PC-3 (cell line): Measurements from ENCODE around the gene RHBDL2. TPM values are rescaled to one million over a fixed set of nuclear protein-coding genes. Genes with fewer than 3 reads are reported as not detected.

Experiments
- ATAC-seq: fragments of 200-7000 bp; cut with Tn5 transposase; 2 replicates; pipeline ENCODE4 v1.9.1; 2020; ENCODE audit warnings: mild to moderate bottlenecking, moderate library complexity
- BruUV-seq: library from RNA; stranded (reverse); fragments of 400-500 nt; replicated peaks from 2 replicates; lab custom pipeline; 2021; lab: Mats Ljungman, UMichigan
- CTCF ChIA-PET: fragments of 300-600 bp; sonication (Branson Sonifier 250); formaldehyde crosslinking; loops from one replicate; lab custom pipeline; 2022; ENCODE audit warnings: antibody characterized with exemption; lab: Charles Lee
- POLR2A ChIA-PET: fragments of 300-600 bp; sonication (Branson Sonifier 250); formaldehyde crosslinking; loops from one replicate; lab custom pipeline; 2022; ENCODE audit warnings: antibody characterized with exemption; ENCODE audit not compliant: unreplicated experiment; lab: Charles Lee
- DNase-seq: peaks from one replicate; pipeline ENCODE4 v3.0.0-alpha.2; 2015
- H2AFZ ChIP-seq: fragments of 300-600 bp; sonication (generic); 2 replicates; pipeline ENCODE4 v1.6.0; 2016; ENCODE audit warnings: antibody characterized with exemption, low read length
- H3F3A ChIP-seq: fragments of 300-600 bp; sonication (generic); one replicate; pipeline ENCODE4 v1.6.0; 2017; ENCODE audit warnings: antibody characterized with exemption, low read length, control low read depth, mild to moderate bottlenecking; ENCODE audit not compliant: unreplicated experiment
- H3K27ac ChIP-seq: fragments of 300-600 bp; sonication (generic); 2 replicates; pipeline ENCODE4 v1.5.1; 2016; ENCODE audit warnings: mild to moderate bottlenecking, low read length
- H3K27me3 ChIP-seq: fragments of 300-600 bp; sonication (generic); 2 replicates; pipeline ENCODE4 v1.6.1; 2016; ENCODE audit warnings: low read length, mixed read lengths
- H3K36me3 ChIP-seq: fragments of 300-600 bp; sonication (generic); 2 replicates; pipeline ENCODE4 v1.6.1; 2016; ENCODE audit warnings: low read depth, mixed run types, low read length, mixed read lengths
- H3K4me1 ChIP-seq: fragments of 300-600 bp; sonication (generic); 2 replicates; pipeline ENCODE4 v1.5.1; 2016; ENCODE audit warnings: low read length; ENCODE audit not compliant: insufficient read depth
- H3K4me2 ChIP-seq: fragments of 300-600 bp; sonication (generic); 2 replicates; pipeline ENCODE4 v1.6.0; 2016; ENCODE audit warnings: low read length
- H3K4me3 ChIP-seq: fragments of 300-600 bp; sonication (generic); 2 replicates; pipeline ENCODE4 v1.5.1; 2016; ENCODE audit warnings: mild to moderate bottlenecking, low read length, mixed read lengths
- H3K79me2 ChIP-seq: fragments of 300-600 bp; sonication (generic); 2 replicates; pipeline ENCODE4 v1.6.1; 2017; ENCODE audit warnings: low read length, mixed read lengths
- H3K9ac ChIP-seq: fragments of 300-600 bp; sonication (generic); 2 replicates; pipeline ENCODE4 v1.6.0; 2016; ENCODE audit warnings: mild to moderate bottlenecking, low read length
- H3K9me2 ChIP-seq: fragments of 300-600 bp; sonication (generic); replicated peaks from 2 replicates; pipeline ENCODE4 v1.6.1; 2016; ENCODE audit warnings: mixed run types, low read length, mixed read lengths
- H3K9me3 ChIP-seq: fragments of 300-600 bp; sonication (generic); 2 replicates; pipeline ENCODE4 v1.6.1; 2016; ENCODE audit warnings: low read length, mixed read lengths
- H4K20me1 ChIP-seq: fragments of 300-600 bp; sonication (generic); 2 replicates; pipeline ENCODE4 v1.6.1; 2016; ENCODE audit warnings: low read length, mixed read lengths
- EZH2 ChIP-seq: fragments of 300-600 bp; sonication (generic); IDR thresholded peaks from one replicate; pipeline ENCODE4 v1.6.1; 2017; ENCODE audit warnings: antibody characterized with exemption, mild to moderate bottlenecking, low read length; ENCODE audit not compliant: unreplicated experiment
- EZH2phosphoT487 ChIP-seq: fragments of 300-600 bp; sonication (generic); IDR thresholded peaks from 2 replicates; pipeline ENCODE4 v1.6.1; 2018; ENCODE audit warnings: mild to moderate bottlenecking, antibody characterized with exemption, low read length, borderline replicate concordance
- intact Hi-C: fragments of 100-400 bp; cut with micrococcal nuclease; formaldehyde crosslinking; loops from 2 replicates; pipeline ENCODE4 v1.9.0; 2023
- total RNA-seq: library from RNA; depleted of rRNA; stranded (reverse); fragments of >200 nt; gene quantifications from 2 replicates; pipeline ENCODE4 v1.2.3, GENCODE V29; 2014
- TF ChIP-seq, protein P1 (sequence below): fragments of 300-600 bp; sonication (generic); conservative IDR thresholded peaks from 2 replicates; pipeline ENCODE4 v1.5.1; 2017; ENCODE audit warnings: antibody characterized with exemption, low read depth, mild to moderate bottlenecking, low read length

RHBDL2 gene
- total RNA-seq, 1 experiment from 2014 or later, result 3.6 TPM

DNA sequence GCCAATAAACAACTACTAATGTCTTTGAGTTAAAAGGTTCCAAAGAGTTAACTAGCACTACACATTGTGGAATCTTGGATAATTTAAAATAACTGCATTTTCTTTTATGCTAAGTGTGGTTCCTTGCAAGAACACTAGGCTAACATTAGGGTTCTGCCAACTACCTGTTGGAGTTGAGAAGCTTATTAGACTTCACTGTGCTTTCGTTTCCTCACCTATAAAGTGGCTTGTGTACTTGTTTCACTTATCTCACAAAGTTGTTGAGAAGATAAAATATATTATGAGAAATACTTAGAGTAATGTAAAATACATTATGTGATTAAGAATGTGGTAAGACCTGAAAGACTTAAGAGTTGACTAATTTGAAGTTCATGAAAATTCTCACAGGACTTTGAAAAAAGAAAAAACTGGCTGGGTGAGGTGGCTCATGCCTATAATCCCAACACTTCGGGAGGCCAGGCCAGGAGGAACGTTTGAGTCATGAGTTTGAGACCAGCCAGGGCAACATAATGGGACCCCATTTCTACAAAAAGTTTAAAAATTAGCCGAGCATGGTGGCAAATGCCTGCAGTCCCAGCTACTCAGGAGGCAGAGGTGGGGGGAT is 76.4 kb downstream of the RHBDL2 start:
- no peak for DNase-seq
- CTCF ChIA-PET, result no interaction called here
- 0 out of 2 replicates have a peak, but pooled peaks cover 4% of the 10 kb centered on the region for H3K4me1 ChIP-seq

GRCh38 chr1:38860454-38860795 is 81.2 kb downstream of the RHBDL2 start:
- intact Hi-C loops, result no loop called here
- Histone ChIP-seq H3K27me3 (no peaks in the 10 kb centered on the region), H3K4me2 (peak overlapping the region; percentile 100), H3K4me1 (peaks cover 10% of the 10 kb centered on the region), H3K27ac (no peak overlapping the region), H3K9me3 (no peaks in the 10 kb centered on the region), H3F3A (no peaks in the 10 kb centered on the region), H3K9me2 (no peaks in the 10 kb centered on the region), H3K36me3 (peaks cover 16% of the 10 kb centered on the region), H3K9ac (peak overlapping the region; percentile 74), H2AFZ (peak overlapping the region; percentile 100), H3K79me2 (peaks cover 16% of the 10 kb centered on the region), H4K20me1 (peaks cover 4% of the 10 kb centered on the region; the same call in 1 of the 2 replicates), H3K4me3 (peak overlapping the region; percentile 95)
- no peak for DNase-seq
- ATAC-seq, result no peak
- ChIA-PET POLR2A (no interaction called here), CTCF (no interaction called here)
- BruUV-seq, result no TSS peak
- TF ChIP-seq EZH2 (no peak), EZH2phosphoT487 (no peak)
- TF ChIP-seq, protein P1, sequence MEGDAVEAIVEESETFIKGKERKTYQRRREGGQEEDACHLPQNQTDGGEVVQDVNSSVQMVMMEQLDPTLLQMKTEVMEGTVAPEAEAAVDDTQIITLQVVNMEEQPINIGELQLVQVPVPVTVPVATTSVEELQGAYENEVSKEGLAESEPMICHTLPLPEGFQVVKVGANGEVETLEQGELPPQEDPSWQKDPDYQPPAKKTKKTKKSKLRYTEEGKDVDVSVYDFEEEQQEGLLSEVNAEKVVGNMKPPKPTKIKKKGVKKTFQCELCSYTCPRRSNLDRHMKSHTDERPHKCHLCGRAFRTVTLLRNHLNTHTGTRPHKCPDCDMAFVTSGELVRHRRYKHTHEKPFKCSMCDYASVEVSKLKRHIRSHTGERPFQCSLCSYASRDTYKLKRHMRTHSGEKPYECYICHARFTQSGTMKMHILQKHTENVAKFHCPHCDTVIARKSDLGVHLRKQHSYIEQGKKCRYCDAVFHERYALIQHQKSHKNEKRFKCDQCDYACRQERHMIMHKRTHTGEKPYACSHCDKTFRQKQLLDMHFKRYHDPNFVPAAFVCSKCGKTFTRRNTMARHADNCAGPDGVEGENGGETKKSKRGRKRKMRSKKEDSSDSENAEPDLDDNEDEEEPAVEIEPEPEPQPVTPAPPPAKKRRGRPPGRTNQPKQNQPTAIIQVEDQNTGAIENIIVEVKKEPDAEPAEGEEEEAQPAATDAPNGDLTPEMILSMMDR, result no peak

More for the DNA sequence above, 76.4 kb downstream of the RHBDL2 start:
- peaks cover 13% of the 10 kb centered on the region for H3K36me3 ChIP-seq
- H2AFZ ChIP-seq, result no peak overlapping the region
- H3K9me2 ChIP-seq, result no peaks in the 10 kb centered on the region
- 0 out of 2 replicates have a peak, but pooled peaks cover 4% of the 10 kb centered on the region for H3K79me2 ChIP-seq
- intact Hi-C loops, result no loop called here
- POLR2A ChIA-PET, result no interaction called here
- no peak overlapping the region for H3K4me2 ChIP-seq
- no peaks in the 10 kb centered on the region for H3K9me3 ChIP-seq
- H4K20me1 ChIP-seq, result no peaks in the 10 kb centered on the region
- BruUV-seq, result no TSS peak
- no peak for TF ChIP-seq EZH2
- H3K27me3 ChIP-seq, result no peaks in the 10 kb centered on the region
- H3F3A ChIP-seq, result no peaks in the 10 kb centered on the region
- no peak for ATAC-seq
- H3K27ac ChIP-seq, result no peak overlapping the region
- H3K9ac ChIP-seq, result no peak overlapping the region
- H3K4me3 ChIP-seq, result no peak overlapping the region

GRCh38 chr1:38859561-38860453 is 81.8 kb downstream of the RHBDL2 start, which contains the start of gene RRAGC:
Gene RRAGC (minus strand): TSS chr1:38859772. CDS start chr1:38859646, 126 bp downstream.
- TF ChIP-seq EZH2phosphoT487 (no peak), EZH2 (no peak)
- TF ChIP-seq, protein P1, result no peak
- Histone ChIP-seq H3K9ac (peak within 1 kb of the TSS; percentile 80), H4K20me1 (peaks cover 4% of the 10 kb centered on the region; the same call in 1 of the 2 replicates), H3K4me3 (peak within 1 kb of the TSS; percentile 95), H3K9me2 (no peaks in the 10 kb centered on the region), H3K79me2 (peaks cover 16% of the 10 kb centered on the region), H3K27ac (peak within 1 kb of the TSS; percentile 60), H3K27me3 (no peaks in the 10 kb centered on the region), H3F3A (no peaks in the 10 kb centered on the region), H3K4me1 (peaks cover 10% of the 10 kb centered on the region), H3K36me3 (peaks cover 16% of the 10 kb centered on the region), H3K9me3 (no peaks in the 10 kb centered on the region), H3K4me2 (peak within 1 kb of the TSS; percentile 100), H2AFZ (peak within 1 kb of the TSS; percentile 100)
- CTCF ChIA-PET, result no interaction called here
- intact Hi-C loops, result no loop called here
- ATAC-seq (peak; percentile 94), DNase-seq (peak; percentile 97)
- POLR2A ChIA-PET, result interaction anchor here (0.5 to 0.6 kb wide), 2 partner anchors 102 to 168 kb away, joined by 3 to 4 read pairs; no protein-coding TSS in a partner anchor
- BruUV-seq, result TSS peak; percentile 61
